Measurements from ENCODE around the gene ZSWIM7.
"Not testable (repeated sequence)": the region's sequence is repeated elsewhere in the genome, so short reads cannot be mapped to it uniquely, and the experiment has no call there.

ZSWIM7 gene

DNA sequence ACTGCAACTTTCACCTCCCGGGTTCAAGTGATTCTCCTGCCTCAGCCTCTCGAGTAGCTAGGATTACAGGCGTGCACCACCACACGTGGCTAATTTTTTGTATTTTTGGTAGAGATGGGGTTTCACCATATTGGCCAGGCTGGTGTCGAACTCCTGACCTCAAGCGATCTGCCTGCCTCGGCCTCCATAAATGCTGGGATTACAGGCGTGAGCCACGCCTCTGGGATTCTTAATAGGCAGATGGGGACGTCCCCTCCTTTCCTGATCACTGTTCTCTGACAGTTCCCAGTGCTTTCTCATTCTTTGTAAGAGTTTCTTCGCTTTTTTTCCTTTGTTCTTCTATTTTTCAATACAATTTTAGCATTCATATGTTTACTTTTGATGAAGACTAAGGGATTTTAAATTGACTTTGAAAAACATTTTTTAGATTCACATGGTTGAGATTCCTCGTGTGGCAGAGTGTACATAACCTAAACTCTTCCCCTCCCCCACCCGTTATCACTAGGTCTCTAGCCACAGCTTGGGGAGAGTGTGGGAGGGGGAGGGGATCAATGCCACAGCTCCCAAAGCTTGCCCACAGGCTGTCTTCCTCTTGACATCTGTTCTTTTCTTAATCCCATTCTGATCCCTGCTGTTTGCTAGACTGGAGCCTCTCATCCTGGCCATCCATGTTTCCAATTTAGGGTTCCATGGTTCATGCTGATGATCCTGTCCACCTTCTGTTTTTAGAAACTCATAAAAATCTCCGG lies 43.5 kb downstream of the ZSWIM7 start:
- peak; percentile 94 for DNase-seq

DNA sequence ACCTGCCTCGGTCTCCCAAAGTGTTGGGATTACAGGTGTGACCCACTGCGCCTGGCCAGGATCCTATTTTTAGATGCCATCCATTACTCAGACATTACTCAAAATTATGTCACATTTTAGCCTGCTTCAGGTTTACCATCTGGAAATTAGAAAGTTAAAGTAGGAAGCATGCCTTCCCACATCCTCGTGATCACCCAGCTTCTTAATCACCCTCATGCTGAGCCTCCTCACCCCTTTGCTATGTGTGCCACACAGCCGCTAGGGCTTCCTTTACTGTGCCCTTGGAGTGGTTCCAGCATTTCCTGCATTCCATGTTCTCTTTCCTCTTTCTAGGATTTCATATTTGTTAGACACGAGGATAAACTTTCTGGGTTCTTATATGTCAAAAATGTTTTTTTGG lies 45.3 kb downstream of the ZSWIM7 start:
- DNase-seq, result no peak

- no peak for DNase-seq
Observed at GRCh38 chr17:15952916-15953790, 46.4 kb downstream of the ZSWIM7 start.

- no peak for DNase-seq
Observed at GRCh38 chr17:15952048-15952532, 47.4 kb downstream of the ZSWIM7 start.

DNA sequence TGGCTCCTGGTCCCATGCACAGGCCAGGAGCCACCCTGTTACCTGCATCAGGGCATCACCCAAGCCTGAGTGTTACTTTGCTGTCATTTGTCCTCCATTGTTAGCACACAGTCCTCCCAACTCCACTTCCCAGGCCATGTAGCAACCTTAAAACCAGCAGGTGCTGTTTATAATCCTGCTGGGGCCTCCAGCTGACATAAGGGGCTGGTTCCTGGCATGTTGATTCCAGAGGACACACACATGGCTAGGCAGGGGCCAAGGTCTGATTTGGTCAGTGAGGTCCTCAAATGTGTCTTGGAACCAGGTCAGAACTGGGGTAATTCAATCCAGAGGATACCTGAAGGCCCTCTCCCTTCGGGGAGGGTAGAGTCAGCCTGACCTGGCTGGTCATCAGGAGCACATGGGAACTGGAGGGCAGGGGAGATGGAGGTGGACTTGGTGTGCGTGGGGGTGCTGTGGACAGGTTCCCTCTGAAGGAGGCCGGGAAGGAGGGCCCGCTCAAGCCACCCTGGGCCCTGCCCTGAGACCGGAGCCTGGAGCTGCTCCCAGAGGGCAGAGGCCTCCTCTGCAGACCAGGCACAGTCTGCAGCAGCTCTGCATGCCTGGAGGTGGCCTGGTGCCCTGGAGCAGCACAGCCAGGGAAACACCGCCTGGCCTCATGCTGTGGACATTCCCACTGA lies 48.0 kb downstream of the ZSWIM7 start:
- DNase-seq, result no peak

DNA sequence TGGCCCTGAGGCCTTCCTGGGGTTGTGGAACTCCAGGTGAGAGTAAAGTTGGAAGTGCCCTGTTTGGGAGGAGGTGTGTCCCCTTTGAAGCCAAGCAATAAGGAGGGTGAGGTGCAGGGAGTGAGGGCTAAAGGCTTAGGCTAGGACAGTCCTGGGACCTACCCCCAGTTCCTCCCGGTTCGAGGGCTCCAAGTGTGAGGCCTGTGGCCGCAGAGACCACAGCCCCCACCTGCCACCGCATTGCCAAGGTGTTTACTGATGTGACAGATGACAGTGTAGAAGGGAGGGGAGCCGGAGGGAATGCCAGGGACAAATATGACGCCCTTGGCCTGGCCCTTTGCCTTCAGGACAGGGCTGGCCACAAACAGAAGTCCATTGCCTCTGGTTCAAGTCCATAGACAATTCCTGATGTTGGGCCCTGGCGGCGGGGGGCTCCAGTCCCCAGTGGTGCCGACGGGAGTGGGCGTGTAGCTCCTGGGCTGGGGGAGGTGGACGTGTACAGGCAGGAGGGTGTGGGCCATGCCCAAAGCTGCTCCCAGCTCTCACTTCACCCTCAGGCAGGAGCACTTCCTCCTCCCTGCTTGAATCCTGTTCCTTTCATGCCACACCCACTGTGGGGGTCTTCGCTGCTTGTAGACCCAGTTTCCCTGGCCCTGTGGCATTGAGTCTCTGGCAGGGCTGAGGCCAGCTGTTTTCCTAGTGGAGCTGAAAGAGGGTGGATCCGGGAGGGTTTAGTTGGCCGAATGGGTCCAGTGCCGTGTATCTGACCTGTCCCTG lies 51.3 kb downstream of the ZSWIM7 start:
- no peak for DNase-seq

DNA sequence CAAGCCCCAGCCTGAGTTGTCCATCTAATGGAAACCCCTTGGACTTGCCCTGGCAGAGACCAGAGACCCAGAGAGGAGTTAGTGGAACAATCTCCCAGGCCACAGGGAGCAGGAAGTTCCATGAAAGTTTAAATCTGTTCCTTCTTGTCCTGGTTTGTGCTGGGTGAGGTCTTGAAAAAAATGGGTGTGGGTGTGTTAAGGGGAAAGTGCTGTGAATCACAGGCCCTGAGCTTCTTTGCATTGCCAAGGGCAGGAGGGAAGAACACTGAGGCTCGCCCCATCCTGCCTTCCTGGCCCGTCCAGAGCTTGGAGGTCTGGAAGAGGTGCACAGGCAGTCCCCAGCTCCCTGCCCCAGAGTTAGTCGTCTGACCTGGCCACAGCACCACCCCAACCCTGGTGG lies 52.2 kb downstream of the ZSWIM7 start:
- no peak for DNase-seq

- peak; percentile 41 for DNase-seq
Observed at GRCh38 chr17:15946611-15947120, 52.8 kb downstream of the ZSWIM7 start.

GRCh38 chr17:15945527-15946191 lies 53.8 kb downstream of the ZSWIM7 start:
- DNase-seq, result peak; percentile 51

DNA sequence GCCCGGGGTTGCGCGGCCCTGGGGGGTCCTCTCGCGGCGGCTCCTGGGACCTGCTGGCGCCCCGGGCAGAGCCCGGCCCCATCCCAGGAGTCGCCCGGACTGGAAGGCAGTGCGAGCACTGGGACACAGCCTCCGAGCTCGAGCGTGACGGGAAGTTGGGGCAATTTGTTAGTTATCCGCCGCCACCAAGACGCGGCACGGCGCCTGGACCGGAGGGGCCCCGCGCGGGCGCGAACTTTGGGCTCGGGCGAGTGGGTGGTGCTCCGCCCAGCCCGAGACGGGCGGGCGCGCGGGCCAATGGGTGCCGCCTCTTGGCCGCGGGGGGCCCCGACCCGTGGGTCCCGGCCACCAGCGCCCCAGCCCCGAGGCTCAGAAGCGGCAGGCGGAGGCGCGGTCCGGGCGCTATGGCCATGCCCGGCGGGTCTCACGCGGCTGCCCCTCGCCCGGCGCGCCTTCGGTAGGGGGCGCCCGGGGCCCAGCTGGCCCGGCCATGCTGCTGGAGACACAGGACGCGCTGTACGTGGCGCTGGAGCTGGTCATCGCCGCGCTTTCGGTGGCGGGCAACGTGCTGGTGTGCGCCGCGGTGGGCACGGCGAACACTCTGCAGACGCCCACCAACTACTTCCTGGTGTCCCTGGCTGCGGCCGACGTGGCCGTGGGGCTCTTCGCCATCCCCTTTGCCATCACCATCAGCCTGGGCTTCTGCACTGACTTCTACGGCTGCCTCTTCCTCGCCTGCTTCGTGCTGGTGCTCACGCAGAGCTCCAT lies 54.6 kb downstream of the ZSWIM7 start, which contains the start of gene ADORA2B:
TSS of gene ADORA2B (plus strand) at position 372 of the 768 bp plus-strand sequence. CDS start at position 491, 119 bp downstream.
- DNase-seq, result peak; percentile 91

DNA sequence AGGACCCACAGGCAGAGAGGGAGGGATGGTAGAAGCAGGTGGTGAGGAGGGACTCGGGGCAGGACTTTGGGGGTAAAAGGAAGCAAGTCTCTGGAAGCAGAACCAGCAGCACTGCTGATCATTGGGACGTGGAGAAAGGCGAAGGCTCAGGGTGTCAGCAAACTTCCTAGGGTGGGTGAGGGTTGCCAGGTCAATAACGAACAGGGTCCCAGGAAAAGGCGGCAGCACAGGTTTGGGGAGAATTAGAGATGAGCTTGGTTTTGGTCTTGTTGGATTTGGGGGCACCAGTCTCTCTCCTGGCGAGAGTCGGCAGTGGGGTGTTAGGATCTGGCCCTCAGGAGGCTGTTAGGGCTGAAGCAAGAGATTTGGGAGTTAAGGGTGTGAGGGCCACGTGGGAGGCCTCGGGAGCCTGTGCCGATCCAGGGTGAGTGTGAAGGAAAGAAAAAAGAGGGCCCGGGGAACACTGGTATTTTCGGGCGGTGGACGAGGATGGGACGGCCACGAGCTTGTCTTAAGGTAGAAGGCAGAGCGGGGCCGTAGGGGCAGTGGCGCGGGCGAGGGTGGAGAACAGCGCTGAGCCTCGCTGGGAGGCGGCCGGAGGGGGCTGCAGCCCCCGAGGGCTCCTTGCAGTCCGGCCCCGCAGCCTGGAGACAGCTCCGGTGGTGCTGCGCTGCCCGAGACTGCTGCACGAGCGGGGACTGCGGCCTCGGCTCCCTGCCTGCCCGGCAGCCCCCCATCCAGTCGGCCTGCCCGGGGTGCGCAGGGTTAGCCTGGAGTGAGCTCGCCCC lies 55.3 kb downstream of the ZSWIM7 start:
- no peak for DNase-seq

GRCh38 chr17:15942207-15942833 lies 57.2 kb downstream of the ZSWIM7 start:
- peak; percentile 59 for DNase-seq

GRCh38 chr17:15941781-15942180 lies 57.7 kb downstream of the ZSWIM7 start:
- DNase-seq, result no peak

GRCh38 chr17:15936481-15936880 lies 63.0 kb downstream of the ZSWIM7 start:
- DNase-seq, result not testable (repeated sequence)

- DNase-seq, result no peak
Observed at GRCh38 chr17:15935891-15936290, 63.6 kb downstream of the ZSWIM7 start.

DNA sequence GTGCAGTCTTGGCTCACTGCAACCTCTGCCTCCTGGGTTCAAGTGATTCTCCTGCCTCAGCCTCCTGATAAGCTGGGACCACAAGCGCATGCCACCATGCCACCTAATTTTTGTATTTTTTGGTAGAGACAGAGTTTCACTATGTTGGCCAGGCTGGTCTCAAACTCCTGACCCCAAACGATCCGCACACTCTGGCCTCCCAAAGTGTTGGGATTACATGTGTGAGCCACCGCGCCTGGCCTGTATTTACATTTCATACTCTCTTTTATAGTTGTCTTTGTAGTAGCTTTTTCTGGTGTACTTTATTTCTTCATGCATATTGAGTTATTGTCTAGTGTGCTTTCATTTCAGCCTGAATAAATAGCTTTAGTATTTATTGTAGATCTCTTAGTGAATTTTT lies 64.6 kb downstream of the ZSWIM7 start:
- no peak for DNase-seq

- no peak for DNase-seq
Observed at GRCh38 chr17:15931394-15931793, 68.1 kb downstream of the ZSWIM7 start.

GRCh38 chr17:15930426-15930825 lies 69.1 kb downstream of the ZSWIM7 start:
- no peak for DNase-seq

DNA sequence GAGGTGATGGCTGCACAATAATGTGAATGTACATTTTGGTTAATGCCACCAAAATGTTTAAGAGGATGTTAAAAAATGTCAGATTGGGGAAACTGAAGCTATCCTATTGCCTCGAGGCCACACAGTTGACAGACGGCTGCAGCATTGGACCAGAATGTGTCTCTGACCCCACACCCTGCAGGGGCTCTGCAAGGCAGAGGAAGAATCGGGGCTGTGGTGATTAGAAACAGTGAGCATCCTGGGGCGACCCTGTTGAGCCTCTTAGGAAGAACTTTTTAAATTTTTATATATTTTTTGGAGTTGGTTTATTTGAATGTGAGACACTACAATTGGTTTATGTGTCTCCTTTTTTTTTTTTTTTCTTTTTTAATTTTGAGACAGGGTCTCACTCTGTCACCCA lies 69.6 kb downstream of the ZSWIM7 start:
- DNase-seq, result no peak

All from hematopoietic multipotent progenitor cell treated with erythropoietin and hydrocortisone succinate and interleukin-3 and kit ligand, for 4 days (in vitro differentiated cells).